ENCODE data around the gene ACSM4.
A peak's percentile ranks its signal among the peaks of the same experiment; 100 is the strongest.
"Not testable (repeated sequence)": the region's sequence is repeated elsewhere in the genome, so short reads cannot be mapped to it uniquely, and the experiment has no call there.

ACSM4 gene, protein sequence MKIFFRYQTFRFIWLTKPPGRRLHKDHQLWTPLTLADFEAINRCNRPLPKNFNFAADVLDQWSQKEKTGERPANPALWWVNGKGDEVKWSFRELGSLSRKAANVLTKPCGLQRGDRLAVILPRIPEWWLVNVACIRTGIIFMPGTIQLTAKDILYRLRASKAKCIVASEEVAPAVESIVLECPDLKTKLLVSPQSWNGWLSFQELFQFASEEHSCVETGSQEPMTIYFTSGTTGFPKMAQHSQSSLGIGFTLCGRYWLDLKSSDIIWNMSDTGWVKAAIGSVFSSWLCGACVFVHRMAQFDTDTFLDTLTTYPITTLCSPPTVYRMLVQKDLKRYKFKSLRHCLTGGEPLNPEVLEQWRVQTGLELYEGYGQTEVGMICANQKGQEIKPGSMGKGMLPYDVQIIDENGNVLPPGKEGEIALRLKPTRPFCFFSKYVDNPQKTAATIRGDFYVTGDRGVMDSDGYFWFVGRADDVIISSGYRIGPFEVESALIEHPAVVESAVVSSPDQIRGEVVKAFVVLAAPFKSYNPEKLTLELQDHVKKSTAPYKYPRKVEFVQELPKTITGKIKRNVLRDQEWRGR
- total RNA-seq: 0 reads per million in 3 experiments

DNA sequence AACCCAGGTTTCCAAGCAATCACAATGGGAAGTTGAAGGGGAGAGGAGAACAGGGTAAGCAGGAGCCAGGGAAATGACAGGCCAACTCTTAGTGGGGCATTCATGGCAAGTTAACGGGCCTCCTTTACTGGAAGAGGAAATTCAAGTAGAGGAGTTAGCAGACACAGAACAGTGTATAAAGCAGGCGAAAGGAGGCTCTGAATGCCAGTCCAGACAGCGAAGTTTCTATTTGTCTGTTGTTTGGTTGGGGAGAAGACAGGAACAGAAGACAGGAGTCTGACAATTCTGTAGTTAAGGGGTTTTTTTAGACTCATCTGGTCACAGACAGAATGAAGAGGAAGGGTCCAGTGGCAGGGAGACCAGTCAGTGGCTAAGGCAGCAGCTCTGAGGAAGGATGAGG is at the start of gene ACSM4:
TSS of gene ACSM4 (plus strand) at position 301 of the 400 bp plus-strand sequence. CDS start 260 bp downstream, outside the sequence.
- DNase-seq: no peak

- DNase-seq: no peak
Measured at GRCh38 chr12:7259060-7259459, 44.8 kb upstream of the ACSM4 start.

GRCh38 chr12:7264538-7264937 is 39.3 kb upstream of the ACSM4 start:
- no peak for DNase-seq

DNA sequence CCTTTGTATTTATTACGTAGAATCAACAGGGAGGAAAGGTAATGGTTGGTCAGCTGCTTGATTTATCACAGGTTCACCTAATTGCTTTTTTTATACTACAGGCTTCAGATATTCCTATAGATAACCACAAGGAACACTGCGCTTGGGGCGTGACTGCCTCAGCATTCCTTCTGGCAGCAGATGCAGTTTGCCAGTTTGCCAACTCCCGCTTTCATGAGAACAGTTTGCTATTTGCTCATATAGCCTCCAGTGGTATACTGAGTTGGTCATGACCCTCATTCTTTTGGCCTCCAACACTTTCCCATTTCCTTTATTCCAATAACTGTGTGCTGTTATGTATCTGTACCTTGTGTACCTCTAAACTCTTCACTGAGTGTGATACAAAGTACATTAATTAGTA is 38.6 kb upstream of the ACSM4 start:
- no peak for DNase-seq

DNA sequence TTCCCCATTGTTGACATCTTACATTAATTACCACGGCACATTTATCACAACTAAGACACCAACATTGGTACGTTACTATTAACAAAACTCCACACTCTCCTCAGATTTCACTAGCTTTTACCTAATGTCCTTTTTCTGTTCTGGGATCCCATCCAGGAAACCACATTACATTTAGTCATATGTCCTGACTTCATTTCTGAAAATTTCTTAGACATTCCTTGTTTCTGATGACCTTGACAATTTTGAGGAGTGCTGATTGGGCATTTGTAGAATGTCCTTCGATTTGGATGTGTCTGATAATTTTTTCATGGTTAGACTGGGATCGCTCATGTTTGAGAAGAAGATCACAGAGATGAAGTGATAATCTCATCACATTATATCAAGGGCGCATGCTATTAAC is 34.6 kb upstream of the ACSM4 start:
- DNase-seq: no peak

- no peak for DNase-seq
Measured at GRCh38 chr12:7271893-7272514, 31.9 kb upstream of the ACSM4 start.

DNA sequence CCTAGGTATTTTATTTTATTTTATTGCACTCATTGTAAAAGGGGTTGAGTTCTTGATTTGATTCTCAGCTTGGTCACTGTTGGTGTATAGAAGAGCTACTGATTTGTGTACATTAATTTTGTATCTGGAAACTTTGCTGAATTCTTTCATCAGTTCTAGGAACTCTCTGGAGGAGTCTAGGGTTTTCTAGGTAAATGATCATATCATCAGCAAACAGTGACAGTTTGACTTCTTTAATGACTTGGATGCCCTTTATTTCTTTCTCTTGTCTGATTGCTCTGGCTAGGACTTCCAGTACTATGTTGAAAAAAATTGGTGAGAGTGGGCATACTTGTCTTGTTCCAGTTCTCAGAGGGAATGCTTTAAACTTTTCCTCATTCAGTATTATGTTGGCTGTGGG is 28.4 kb upstream of the ACSM4 start:
- not testable (repeated sequence) for DNase-seq

DNA sequence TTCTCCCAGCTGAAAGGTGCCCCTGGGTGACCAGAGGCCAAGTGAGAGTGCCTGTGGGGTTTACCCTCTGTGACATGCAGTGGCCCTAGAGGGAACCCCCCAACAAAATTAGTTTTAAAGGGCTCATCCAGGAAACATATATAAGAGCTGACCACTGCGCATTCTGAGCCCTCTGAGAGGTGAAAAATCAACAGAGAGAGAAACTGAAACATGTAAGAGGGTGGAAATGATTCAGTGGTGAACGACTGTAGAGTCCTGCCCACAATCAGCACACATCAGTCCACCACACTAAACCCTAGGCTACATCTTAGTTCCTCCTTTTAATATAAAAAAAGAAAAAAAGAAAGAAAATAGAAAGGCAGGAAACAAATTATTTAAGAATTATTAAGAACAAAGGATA is 21.0 kb upstream of the ACSM4 start:
- DNase-seq: no peak

DNA sequence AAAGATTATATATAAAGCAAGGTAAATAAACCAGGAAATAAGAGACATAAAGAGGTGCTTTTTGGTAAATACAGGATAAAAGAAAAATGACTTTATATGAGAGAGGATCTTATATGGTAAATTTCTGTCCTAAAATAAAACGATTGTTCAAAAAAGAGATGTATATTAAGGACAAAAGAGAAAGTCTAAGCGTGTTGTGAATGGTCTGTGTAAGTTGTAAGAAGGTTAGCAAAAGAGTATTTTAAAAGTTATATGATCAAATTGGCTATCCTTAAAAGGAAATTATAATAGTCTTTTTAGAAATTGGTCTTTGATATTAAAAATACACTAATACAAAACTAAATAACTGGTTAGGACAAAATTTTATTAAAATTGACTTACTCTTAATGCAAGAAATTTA is 14.1 kb upstream of the ACSM4 start:
- no peak for DNase-seq

GRCh38 chr12:7290588-7290987 is 13.3 kb upstream of the ACSM4 start:
- not testable (repeated sequence) for DNase-seq

DNA sequence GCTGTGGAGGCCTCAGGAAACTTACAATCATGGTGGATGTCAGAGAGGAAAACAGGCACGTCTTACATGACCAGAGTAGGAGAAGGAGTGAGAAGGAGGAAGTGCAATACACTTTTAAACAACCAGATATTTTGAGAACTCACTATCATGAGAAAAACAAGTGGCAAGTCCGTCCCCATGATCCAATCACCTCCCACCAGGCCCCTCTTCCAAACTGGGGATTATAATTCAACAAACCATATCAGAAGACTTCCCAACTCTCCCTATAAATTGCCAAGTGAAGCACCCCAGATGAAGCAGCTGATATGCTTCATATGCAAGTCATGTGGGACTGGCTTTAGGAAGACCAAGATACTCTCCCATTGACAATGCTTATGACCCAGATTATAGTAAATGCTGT is 11.6 kb upstream of the ACSM4 start:
- no peak for DNase-seq

GRCh38 chr12:7293670-7294069 is 10.2 kb upstream of the ACSM4 start:
- DNase-seq: no peak

DNA sequence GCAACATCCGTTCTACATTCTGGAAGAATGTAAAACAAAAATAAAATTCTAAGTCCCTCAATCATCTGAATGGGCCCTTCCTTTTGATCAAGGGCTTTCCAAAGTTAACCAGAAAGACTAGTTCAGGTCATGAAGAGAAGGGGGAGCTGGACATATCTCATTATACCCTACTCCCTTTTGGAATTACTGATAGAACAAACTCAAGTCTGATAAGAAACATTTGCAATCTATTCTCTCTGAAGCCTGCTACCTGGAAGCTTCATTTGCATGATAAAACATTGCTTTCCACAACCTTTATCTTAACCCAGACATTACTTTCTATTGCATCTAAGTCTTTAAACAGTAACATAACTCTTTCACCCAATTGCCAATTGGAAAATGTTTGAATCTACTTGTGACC is 8.3 kb upstream of the ACSM4 start:
- no peak for DNase-seq

- no peak for DNase-seq
Measured at GRCh38 chr12:7297865-7298264, 6.0 kb upstream of the ACSM4 start.

GRCh38 chr12:7302266-7302986 is 1.4 kb upstream of the ACSM4 start:
- DNase-seq: no peak

DNA sequence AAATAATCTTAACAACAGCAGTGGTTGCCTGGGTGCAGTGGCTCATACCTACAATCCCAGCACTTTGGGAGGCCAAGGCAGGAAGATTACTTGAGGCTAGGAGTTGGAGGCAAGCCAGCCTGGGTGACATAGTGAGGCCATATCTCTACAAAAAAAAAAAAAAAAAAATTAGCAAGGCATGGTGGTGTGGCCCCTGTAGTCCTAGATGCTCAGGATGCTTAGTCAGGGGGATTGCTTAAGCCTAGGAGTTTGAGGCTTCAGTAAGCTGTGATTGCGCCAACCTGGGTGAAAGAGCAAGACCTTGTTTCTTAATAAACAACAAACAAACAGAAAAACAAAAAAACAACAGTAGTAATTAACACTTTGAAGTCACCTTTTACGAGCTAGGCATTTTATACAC is 642 bp upstream of the ACSM4 start:
- DNase-seq: no peak

- no peak for DNase-seq
Measured at GRCh38 chr12:7304456-7304855, 584 bp downstream of the ACSM4 start.

GRCh38 chr12:7310070-7310469 is 6.2 kb downstream of the ACSM4 start:
- DNase-seq: no peak

- peak; percentile 1 for DNase-seq
Measured at GRCh38 chr12:7319930-7320329, 16.1 kb downstream of the ACSM4 start.

DNA sequence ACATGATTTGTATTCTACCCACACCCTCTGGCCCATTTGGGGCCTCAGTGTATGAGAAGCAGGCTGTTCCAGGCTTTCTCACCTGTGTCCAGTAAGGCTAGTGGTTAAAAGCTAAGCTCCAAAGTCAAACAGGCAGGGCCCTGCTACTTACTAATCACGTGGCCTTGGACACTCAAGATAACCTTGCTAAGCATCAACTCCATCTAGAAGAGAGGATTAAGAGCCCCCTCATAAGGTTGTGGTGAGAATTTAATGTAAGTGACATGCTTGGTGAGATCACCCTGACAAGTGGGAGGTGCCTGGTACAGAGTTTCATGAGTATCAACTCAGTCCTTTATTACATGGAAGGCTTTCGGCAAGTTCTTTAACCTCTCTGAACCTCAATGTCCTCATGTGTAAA is 17.8 kb downstream of the ACSM4 start:
- no peak for DNase-seq

GRCh38 chr12:7322599-7322998 is 18.7 kb downstream of the ACSM4 start:
- no peak for DNase-seq

- no peak for DNase-seq
Measured at GRCh38 chr12:7324176-7324575, 20.3 kb downstream of the ACSM4 start.

DNA sequence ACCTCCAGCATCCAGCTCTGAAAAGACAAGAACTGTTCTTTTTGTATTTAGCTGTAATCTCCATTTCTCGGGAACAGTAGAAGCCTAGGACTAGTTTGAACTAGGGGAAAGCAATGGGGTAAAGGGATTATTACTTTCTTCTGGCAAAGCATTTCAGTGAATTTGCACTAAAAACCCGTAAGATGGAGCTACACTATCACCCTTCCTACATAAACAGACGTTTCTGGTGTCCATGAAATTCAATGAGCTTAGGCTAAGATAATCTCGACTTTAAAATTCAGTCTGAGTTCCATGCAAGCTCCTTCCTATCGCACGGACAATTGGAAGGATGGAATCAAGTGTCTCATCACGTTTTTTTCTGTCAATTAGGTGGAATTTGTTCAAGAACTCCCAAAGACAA is 24.0 kb downstream of the ACSM4 start:
- no peak for DNase-seq
